AG10803 (cell line): Measurements from ENCODE around the gene KSR1.
A peak's percentile ranks its signal among the peaks of the same experiment; 100 is the strongest.
"Not testable (repeated sequence)": the region's sequence is repeated elsewhere in the genome, so short reads cannot be mapped to it uniquely, and the experiment has no call there.

ENCODE experiments used
- DNase-seq: peaks from one replicate; pipeline ENCODE4 v3.0.0; 2010; ENCODE audit warnings: low read depth
- H3K4me3 ChIP-seq: 2 replicates; pipeline ENCODE4 v1.5.1; 2011; ENCODE audit warnings: mild to moderate bottlenecking, low read length, control low read depth
- TF ChIP-seq, protein P1 (sequence below): conservative IDR thresholded peaks from 2 replicates; pipeline ENCODE4 v1.5.1; 2011; ENCODE audit warnings: mild to moderate bottlenecking, low read length, control low read depth, inconsistent platforms

Gene KSR1

DNA sequence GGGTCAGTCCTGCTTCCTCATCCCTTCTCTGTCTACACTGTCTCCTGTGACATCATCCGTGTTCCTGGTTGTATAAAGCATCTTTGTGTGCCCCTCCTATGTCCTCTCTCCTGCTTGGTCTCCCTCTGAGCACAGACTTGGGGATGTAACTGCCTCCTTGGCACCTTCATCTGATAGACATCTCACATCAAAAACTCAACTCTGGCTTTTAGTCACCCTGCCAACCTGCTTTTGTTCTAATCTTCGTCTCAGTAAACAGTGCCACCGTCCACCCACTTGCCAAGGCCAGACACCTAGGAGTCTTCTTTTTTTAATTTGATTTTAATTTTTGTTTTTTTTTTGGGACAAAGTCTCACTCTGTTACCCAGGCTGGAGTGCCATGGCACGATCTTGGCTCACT, 16.9 kb upstream of the KSR1 start:
- TF ChIP-seq, protein P1, sequence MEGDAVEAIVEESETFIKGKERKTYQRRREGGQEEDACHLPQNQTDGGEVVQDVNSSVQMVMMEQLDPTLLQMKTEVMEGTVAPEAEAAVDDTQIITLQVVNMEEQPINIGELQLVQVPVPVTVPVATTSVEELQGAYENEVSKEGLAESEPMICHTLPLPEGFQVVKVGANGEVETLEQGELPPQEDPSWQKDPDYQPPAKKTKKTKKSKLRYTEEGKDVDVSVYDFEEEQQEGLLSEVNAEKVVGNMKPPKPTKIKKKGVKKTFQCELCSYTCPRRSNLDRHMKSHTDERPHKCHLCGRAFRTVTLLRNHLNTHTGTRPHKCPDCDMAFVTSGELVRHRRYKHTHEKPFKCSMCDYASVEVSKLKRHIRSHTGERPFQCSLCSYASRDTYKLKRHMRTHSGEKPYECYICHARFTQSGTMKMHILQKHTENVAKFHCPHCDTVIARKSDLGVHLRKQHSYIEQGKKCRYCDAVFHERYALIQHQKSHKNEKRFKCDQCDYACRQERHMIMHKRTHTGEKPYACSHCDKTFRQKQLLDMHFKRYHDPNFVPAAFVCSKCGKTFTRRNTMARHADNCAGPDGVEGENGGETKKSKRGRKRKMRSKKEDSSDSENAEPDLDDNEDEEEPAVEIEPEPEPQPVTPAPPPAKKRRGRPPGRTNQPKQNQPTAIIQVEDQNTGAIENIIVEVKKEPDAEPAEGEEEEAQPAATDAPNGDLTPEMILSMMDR, result no peak
- H3K4me3 ChIP-seq, result no peak overlapping the region
- DNase-seq, result no peak

DNA sequence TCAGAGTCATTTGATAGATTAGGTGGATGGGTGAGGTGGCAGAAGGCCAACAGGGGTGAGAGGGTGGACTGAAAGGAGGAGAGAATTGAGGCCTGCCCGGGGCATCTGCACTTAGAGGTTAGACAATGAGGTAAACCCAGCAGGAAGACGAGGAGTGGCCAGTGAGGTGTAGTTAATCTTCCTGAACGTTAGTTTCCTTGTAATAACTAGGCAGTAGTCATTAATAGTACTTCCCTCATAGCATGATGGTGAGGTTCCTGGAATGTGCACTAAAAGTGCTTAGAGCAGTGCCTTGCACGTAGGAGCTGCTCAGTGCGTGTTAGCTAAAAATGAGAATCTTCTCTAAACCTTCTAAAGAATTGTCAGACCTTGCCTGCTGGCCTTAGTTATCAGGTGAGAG, 13.5 kb upstream of the KSR1 start:
- no peak for DNase-seq
- H3K4me3 ChIP-seq, result no peak overlapping the region
- TF ChIP-seq, protein P1, result no peak

DNA sequence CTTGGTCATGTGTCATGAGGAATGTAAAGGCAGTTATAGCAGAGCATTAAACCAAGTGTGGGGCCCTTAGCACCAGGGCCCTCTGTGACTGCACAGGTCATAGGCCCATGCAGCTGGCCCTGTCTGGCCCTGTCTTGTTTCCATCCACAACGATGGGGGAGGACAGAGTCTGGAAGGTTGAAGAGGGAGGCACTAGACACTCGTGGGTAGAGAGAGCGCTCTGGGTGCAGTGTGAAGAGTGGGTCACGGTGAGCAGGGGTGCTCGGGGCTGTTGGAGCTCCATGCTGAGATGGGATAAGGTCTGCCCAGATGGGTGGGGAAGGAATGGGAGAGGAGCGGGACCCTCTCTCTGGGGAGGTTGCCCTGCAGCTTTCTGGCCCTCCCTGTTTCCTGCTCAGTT, 12.8 kb upstream of the KSR1 start:
- H3K4me3 ChIP-seq, result no peak overlapping the region
- TF ChIP-seq, protein P1, result no peak
- no peak for DNase-seq

DNA sequence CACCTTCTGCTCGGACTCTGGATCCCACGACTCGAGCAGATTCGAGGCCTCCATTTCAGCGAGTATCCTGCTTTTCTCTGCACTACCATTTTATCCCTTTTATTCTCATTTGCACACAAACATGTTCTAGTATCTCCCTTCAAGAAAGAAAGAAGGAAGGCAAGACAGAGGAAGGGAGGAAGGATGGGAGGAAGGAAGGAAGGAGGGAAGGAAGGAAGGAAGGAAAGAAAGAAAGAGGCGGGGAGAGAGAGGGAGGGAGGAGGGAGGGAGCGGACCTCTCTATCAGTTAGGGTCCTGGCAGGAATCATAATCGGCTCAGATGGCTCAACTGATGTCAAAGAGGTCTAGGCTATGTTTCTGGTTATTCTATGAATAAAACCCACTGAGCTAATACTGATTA, 10.3 kb upstream of the KSR1 start:
- TF ChIP-seq, protein P1, result no peak
- no peak for DNase-seq
- no peak overlapping the region for H3K4me3 ChIP-seq

DNA sequence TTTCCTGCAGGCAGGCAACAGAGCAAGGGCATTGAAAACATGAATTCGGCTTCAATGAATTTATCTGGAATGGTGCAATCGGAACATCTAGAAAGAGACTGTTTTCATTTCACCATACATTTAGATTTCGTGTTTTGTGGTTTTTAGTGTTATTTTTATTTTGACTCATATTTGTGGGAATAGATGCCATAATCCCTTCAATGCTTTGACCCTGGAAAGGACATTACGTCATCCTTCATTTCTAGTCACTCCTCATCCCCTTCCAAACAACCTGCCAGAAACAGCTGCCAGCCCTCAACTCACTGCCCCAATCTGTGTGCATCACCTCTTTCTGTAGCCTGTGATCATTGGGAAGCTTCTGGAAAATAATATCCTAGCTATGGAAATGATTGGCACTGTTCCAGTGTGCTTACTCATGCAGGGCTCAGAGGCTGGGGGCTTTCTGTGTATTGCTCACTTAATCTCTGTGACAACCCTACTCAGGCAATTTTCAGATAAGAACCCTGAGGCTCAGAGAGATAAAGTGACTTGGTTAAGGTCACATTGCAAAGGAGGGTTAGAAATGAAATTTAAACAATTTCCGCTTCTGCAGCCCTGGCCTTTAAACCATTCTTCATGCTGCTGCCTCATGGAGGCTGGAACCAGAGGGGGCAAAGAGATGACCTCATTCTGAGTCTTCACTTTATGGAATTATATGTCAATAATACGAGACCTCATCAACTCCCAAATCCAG, 9.5 kb upstream of the KSR1 start:
- no peak overlapping the region for H3K4me3 ChIP-seq
- DNase-seq, result peak; percentile 84
- TF ChIP-seq, protein P1, result no peak

DNA sequence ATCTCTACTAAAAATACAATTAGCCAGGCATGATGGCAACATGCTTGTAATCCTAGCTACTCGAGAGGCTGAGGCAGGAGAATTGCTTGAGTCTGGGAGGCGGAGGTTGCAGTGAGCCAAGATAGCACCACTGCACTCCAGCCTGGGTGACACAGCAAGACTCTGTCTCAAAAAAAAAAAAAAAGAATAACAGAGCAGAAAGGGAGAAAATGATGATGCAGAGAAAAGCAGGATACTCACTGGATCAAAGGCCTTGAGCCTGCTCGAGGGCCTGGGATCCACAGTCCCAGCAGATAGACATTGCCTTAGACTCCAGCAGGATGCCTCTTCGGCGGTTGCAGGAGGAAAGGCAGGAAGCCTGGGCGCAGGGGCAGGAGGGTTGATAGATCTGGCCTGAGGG, 7.7 kb upstream of the KSR1 start:
- not testable (repeated sequence) for DNase-seq, H3K4me3 ChIP-seq

DNA sequence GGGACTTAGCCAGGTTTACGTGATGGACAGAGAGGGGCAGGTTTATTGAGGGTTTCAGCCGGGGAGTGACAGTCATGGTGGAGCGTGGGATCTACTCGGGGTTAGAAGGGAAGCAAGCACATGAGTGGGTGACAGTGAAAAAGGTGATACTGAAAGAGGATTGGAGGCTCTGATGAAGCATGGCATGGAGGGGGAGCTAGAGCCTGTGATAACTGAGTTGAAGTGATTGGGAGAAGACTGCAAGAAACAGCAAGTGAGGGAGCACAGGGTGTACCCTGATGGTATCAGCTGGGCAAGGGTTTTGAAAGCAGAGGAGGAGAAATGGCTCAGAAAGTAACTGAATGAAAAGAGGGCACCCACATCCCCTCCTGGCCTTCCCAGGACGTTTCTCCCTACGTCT, 6.7 kb upstream of the KSR1 start:
- DNase-seq, result no peak
- no peak overlapping the region for H3K4me3 ChIP-seq
- TF ChIP-seq, protein P1, result no peak

DNA sequence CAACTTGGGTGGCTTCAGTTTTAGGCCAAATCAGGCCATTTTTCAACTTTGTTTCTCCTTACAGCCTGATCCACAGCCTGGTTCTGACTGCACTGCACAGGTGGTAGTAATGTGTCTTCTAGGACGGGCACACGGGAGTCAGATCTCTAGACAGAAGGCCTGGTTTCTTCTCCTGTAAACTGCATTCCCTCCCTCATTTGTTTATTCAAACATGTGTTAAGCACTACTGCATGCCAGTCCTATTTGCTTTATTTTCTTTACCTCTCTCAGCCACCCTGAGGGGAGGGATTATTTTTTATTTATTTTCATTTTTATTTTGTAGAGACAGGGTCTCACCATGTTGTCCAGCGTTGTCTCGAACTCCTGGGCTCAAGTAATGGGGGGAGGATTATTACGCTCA, 6.3 kb upstream of the KSR1 start:
- DNase-seq, result no peak
- H3K4me3 ChIP-seq, result no peak overlapping the region
- TF ChIP-seq, protein P1, result no peak
